NCI-H2227 (cell line): ENCODE measurements around the gene PIEZO1.
A peak's percentile ranks its signal among the peaks of the same experiment; 100 is the strongest.

Source experiments
- DNase-seq: peaks from one replicate; lab custom pipeline; 2025; ENCODE audit not compliant: unreplicated experiment; lab: John Stamatoyannopoulos, UW

The PIEZO1 gene

DNA sequence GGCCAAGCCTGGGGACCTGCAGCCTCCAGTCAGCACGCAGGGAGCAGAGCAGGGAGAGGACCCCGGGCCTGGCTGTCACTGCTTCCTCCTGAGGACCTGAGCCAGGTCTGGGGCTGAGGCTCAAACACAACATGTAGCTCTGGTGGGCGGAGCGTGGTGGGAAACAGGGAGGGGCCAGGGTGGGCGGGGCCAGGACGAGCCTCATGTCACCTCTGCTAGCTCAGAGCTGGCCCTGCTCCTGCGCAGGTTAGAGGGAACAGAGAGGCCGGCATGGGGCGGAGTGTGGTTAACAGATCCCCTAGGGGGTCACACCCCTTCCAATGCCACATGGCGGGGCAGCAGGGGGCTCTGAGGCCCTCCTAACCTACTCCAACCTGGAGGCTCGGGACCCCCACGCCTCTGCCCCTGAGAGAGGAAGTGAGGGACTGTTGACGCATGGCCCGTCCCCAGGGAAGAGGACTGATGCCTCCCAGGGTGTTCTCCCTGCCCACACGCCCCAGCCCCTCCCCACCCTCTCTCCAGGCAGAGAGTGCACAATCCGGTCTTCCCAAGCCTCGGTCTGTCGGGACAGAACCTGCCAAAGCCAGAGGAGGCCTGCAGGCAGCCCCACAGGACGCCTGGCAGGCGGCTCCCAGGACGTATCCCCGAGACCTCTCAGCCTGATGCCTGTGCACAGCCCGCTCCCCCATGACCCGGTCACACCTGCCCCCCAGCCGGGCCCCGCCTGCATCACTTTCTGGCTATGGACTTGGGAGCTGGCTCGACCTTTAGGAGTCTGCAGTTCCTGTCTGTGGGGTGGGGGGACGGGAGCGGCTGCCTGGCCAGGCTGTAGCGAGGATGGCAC is 15.2 kb downstream of the PIEZO1 start:
- DNase-seq: peak; percentile 11

GRCh38 chr16:88768071-88768783 is 16.8 kb downstream of the PIEZO1 start:
- DNase-seq: peak; percentile 77

DNA sequence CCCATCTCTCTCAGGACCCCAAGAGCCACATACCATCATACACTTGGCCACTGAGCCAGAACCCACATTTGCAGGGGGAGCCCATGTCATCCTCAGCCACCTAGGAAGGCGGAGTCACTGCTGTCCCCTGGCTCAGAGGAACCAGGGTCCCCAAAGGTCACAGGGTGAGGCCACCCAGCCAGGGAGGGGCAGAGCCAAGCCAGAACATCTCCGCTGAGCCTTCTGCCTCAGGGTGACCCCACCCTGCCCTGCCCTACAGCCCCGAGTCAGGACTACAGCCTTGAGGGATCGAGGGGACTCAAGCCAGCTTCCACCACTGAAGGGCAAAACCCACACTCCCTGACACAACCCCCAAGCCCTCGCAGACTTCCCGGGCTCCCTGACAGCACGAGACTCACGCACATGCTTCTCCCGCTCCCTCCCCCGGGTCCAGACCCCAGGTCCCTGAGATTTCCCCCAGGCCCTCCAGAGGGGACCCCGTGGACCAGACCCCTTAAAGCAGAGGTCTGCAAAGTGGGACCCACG is 17.4 kb downstream of the PIEZO1 start:
- no peak for DNase-seq

DNA sequence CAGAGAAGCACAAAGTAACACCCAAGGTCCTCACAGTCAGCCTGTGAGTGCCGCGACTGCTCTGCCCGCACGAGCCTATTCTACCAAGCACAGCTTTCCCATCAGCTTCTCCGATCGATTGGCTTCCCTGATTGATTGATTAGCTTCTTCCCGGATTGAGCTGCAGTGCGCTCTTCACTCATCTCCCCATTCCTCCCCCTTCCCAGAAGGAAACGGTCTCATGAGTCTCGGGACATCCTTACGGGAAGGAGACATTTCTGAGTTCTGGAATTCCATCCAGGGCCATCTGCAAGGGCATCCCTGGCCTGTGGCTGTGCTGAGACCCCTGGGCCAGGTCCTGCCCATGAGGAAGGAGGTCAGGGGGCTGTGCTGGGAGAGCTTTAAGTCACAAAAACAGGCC is 18.0 kb downstream of the PIEZO1 start:
- no peak for DNase-seq

GRCh38 chr16:88764913-88765349 is 20.1 kb downstream of the PIEZO1 start:
- DNase-seq: no peak

DNA sequence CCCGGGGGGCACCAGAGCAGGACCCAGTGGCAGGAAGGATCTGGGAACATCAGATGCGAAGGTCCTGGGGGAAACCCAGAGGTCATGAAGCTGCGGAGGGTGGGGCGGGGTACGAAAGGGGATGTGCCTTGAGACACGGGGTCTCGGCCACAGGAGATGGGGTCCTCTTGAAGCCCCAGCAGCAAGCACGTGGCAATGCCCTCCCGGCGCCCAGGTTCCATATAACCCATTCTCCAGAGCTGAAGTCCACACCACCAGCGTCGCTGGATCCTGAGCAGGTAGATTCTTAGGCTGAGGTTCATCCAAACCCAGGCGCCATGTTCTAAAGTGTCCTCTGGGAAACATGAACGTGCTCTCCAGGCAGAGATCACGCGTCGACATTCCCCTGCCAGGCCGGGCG is 20.9 kb downstream of the PIEZO1 start:
- DNase-seq: no peak

GRCh38 chr16:88763502-88764053 is 21.4 kb downstream of the PIEZO1 start:
- DNase-seq: no peak

GRCh38 chr16:88762941-88763340 is 22.1 kb downstream of the PIEZO1 start:
- no peak for DNase-seq

DNA sequence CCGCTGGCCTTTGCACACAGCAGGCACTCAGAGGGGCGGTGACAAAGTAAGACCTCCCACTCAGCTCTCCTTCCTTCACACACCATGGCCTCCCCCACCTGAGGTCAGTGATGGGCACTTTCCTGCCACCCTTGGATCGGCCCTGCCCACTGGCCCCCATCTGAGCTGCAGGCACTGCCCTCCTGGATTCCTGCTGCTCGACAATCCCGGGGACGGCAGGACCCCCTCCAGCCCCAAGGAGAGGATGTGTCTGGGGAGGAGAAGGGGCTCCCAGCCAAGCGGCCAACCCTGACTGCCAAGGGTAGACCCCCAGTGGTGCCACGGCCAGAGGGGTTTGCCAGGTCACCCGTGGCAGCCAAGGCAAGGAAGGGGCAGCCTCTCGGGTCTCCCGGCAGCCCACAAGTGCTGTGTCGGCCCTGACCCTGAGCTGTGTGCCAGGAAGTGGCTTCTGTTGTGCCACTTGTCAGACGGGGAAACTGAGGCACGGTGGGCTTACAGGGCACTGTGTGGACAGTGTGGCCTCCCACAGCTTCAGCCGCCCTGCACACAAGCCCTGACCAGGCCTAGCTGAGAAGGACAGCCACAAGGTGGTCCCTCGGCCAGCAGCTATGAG is 22.7 kb downstream of the PIEZO1 start:
- no peak for DNase-seq

- DNase-seq: no peak
These were observed 23.2 kb downstream of the PIEZO1 start for GRCh38 chr16:88761830-88762229.

GRCh38 chr16:88761143-88761534 is 23.9 kb downstream of the PIEZO1 start:
- no peak for DNase-seq

DNA sequence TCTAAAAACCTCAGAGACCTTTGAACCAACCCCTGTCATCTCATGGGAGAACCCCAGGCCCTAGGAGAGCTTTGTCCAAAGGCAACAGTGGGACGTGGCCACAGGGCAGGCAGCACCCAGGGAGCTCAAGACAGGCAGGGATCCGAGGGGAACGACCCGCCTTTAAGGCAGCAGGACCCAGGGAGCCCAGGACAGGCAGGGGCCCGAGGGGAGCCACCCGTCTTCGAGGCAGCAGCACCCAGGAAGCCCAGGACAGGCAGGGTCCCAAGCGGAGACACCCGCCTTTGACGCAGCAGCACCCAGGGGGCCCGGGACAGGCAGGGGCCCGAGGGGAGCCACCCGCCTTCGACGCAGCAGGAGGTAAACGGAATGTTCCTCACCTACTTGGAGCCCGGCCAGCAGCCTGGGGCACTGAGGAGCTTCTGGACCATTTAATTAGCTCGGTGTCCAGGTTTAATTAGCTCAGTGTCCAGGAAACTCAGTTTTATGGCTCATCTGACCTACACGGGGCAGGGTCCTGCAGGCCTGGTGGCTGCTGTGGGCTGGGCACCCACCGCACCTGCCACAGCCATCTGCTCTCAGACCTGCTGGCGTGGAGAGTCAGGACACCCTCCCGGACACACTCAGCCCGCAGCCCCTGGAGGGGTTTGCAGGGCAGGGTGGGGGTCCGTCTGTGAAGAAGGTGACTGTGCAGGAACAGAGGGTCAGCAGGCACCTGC is 24.4 kb downstream of the PIEZO1 start:
- no peak for DNase-seq

GRCh38 chr16:88759976-88760350 is 25.1 kb downstream of the PIEZO1 start:
- no peak for DNase-seq

- no peak for DNase-seq
These were observed 25.6 kb downstream of the PIEZO1 start for GRCh38 chr16:88759245-88759975.

- no peak for DNase-seq
These were observed 26.1 kb downstream of the PIEZO1 start for GRCh38 chr16:88758944-88759244.

- no peak for DNase-seq
These were observed 26.6 kb downstream of the PIEZO1 start for GRCh38 chr16:88758227-88758943.

- DNase-seq: no peak
These were observed 29.1 kb downstream of the PIEZO1 start for GRCh38 chr16:88755745-88756443.

DNA sequence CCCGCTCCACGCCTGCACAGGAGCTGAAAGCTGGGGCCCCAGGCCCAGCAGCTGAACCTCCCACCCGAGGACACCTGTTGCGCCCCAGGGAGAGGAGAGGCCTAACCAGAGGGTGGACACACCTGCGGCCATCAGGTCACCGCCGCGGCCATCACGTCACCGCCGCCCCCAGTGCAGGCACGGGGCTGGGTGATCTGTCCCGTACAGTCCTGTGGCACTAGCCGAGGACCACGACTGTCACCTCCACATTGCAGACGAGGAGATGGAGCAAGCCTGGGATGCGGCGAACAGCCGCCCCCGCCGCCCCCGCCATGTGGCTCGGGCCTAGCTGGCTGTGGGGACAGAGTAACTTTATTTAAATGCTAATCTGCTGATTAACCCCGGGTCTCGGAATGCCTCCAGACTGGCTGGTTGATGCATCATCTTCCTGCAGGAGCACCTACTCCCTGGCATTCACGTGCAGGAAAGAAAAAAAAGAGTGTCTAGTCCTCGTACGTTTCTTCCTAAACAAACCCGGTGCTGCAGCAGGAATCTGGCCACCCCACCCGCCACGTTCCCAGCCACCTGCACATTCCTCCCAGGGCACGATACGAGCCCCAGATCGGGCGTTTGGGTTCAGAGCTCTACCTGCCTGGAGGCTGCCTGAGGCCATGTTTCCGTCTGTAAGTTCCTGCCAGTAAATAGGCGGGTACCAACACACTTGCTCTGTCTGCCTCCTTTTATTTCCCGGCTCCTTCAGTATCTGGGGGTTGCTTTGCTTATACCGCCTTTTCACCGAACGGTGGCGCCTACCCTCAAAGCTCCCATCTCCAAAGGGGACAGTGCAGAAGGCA is 29.9 kb downstream of the PIEZO1 start:
- DNase-seq: no peak
